ENCODE results near the gene IRF2BP1.

The IRF2BP1 gene

DNA sequence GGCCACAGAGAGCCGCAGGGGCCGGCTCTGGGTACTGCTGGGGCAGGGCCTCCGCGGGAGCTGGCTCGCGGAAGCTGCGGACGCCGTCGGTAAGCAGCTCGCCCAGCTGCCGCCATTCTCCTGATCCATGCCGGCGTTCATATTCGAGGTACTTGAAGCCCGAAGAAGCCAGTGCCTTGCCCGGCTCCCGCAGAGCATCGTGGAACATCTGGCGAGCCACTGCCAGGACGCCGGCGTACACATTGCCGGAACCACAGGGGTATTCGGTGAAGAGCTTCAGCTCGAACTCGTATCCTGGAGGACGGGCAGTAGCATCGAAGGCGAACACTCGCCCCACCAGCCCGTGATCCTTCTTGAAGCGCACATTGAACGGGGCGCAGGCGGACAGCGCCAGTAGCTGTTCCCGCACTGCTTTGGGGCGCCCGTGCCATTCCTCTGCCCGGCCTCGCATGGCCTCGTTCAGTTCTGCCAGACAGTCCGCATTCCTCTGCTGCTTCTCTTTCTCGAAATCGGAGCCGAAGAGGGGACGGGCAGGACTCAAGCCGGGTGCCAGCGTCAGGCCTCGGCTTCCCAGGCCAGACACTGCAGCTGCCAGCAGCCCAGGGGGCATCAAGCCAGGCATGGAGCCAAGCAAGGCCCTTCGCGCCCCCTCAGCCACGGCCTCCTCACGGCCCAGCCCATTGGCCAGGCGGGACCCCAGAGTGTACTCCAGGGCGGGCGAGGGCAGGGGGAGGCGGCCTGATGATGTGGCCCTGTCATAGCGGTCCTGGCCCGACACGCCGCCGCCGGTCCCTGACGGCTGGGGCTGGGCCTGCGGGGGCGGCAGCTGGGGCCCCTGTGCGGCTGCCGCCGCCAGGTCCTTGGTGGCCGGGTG, 1.0 kb downstream of the IRF2BP1 start:
- no peak for DNase-seq (ENCODE audit: low read depth)
- TF ChIP-seq CTCF (IDR thresholded peaks at IDR 0.05; ENCODE audit: insufficient read depth, low read depth, low read length, missing control alignments) = no peak
- H3K4me3 ChIP-seq (ENCODE audit: low read depth, low read length) = peak overlapping the region; percentile 33

DNA sequence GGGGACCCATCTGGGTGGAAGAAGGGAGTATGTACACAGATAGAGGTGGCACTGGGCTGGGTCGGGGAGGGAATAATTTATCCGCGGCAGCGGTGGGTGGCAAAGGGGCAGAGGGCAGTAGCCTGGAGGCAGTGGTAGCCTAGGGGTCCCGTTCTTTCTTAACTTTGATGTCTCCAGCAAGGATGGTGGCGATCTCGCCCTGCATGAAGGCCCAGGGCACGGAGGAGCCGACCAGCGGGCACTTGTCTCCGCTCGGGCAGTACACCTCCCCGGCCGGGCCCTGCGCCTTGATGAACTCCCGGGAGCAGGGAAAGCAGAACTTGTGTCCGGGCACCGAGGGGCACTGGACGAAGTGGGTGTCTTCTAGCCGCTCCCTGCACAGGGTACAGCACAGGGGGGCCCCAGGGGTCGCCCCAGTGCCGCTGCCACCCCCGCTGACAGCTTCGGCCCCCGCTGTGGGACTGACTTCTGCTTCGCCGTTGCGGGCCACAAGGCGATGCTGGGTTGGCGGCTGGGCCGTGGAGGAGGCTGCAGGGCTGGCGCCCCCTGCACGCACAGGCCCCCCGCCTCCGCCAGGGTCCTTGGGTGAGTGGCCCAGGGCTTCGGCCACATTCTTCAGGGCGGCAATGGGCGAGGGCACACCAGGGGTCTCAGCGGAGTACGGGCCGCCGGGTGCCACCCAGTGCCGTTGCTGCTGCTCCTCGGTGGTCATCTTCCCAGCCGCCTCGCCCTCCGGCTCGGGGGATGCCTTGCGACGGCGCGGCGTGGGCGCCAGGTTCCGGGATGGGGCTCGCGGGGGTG, 1.9 kb downstream of the IRF2BP1 start:
- no peak for DNase-seq (ENCODE audit: low read depth)
- no peak overlapping the region for H3K4me3 ChIP-seq (ENCODE audit: low read depth, low read length)
- no peak for TF ChIP-seq CTCF (IDR thresholded peaks at IDR 0.05; ENCODE audit: insufficient read depth, low read depth, low read length, missing control alignments)

DNA sequence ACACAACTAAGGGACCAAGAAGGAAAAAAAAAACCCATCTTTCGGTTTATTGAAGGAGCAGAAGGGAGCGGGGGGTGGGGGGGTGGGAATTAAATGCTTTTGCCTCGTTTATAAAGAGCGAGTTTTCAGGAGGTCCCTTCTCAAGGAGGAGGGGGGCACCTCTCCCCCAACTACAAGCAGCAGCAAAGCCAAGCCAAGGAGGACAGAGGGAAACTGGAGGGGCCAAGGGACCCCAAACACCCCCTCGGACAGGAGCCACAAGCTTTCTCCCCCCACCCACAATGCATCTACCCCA, 2.4 kb downstream of the IRF2BP1 start:
- H3K4me3 ChIP-seq (ENCODE audit: low read depth, low read length) = no peak overlapping the region
- TF ChIP-seq CTCF (IDR thresholded peaks at IDR 0.05; ENCODE audit: insufficient read depth, low read depth, low read length, missing control alignments) = no peak
- no peak for DNase-seq (ENCODE audit: low read depth)

- DNase-seq (ENCODE audit: low read depth) = peak; percentile 96
- peak; percentile 100 for TF ChIP-seq CTCF (IDR thresholded peaks at IDR 0.05; ENCODE audit: insufficient read depth, low read depth, low read length, missing control alignments)
- peak overlapping the region; percentile 80 for H3K4me3 ChIP-seq (ENCODE audit: low read depth, low read length)
Measured at GRCh38 chr19:45882652-45883585, 3.0 kb downstream of the IRF2BP1 start.

DNA sequence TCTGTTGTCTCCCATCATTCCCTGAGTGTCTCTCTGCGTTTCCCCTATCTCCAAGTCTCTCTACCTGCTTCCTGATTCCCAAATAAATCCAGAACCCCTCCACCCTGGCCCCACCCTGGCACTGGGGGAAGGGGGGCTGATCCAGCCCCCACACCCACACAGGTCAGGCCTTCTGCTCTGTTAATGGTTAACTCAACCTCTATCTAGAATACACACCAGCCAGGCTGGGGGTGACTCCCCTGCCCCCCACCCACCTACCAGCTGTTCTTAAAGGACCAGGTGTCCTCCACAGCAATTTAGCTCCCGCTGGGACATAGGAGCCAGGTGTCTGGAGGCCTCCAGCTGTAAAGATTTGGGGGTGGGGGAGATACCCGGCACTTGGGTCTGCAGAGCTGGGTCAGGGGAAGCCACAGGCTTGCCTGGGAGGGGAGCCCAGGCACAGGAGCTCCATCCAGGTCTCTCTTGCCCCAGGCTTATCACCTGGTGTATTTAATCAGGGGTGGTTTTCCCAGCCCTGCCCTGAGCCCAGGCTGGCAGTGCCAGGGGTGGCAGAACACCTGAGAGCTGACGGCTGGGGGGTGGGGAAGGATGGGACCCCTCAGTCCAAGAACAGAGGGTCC, 3.9 kb downstream of the IRF2BP1 start:
- DNase-seq (ENCODE audit: low read depth) = no peak
- H3K4me3 ChIP-seq (ENCODE audit: low read depth, low read length) = no peak overlapping the region
- no peak for TF ChIP-seq CTCF (IDR thresholded peaks at IDR 0.05; ENCODE audit: insufficient read depth, low read depth, low read length, missing control alignments)

Measured in GM12865 (cell line).